Left ventricle myocardium superior (tissue), 1 donor: ENCODE results near the gene ANKAR. TPM values are rescaled to one million over a fixed set of nuclear protein-coding genes. Genes with fewer than 3 reads are reported as not detected.
"Not testable (repeated sequence)": the region's sequence is repeated elsewhere in the genome, so short reads cannot be mapped to it uniquely, and the experiment has no call there.

ENCODE experiments used
- ATAC-seq: fragments of 200-7000 bp; cut with Tn5 transposase; one replicate; pipeline ENCODE4 v1.9.1; 2020; ENCODE audit warnings: mild to moderate bottlenecking, moderate library complexity
- DNase-seq: peaks from one replicate; pipeline ENCODE4 v3.0.0-alpha.2; 2020
- intact Hi-C: fragments of 100-400 bp; cut with micrococcal nuclease; formaldehyde crosslinking; loops from one replicate; pipeline ENCODE4 v1.11.0; 2022
- total RNA-seq: library from RNA; stranded (reverse); fragmentation: NEBNext Ultra II Directional; extraction: Animal tissue kit (Norgen Biotek cat#: 25700); gene quantifications from one replicate; pipeline ENCODE4 v1.2.1, GENCODE V29; 2021
- donor health status: DM: no; HTN: yes; CAD: no; lungs with severe emphysema.

The ANKAR gene
- total RNA-seq, 1 donor from 2014 or later, result 8.8 TPM

DNA sequence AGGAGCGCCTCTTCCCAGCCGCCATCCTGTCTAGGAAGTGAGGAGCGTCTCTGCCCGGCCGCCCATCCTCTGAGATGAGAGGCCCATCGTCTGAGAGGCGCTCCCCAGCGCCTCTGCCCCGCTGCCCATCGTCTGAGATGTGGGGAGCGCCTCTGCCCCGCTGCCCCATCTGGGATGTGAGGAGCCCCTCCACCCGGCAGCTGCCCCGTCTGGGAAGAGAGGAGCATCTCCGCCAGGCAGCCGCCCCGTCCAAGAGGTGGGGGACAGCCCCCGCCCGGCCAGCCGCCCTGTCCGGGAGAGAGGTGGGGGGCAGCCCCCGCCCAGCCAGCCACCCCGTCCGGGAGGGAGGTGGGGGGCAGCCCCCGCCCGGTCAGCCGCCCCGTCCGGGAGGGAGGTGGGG is 21.0 kb upstream of the ANKAR start:
- DNase-seq, ATAC-seq, intact Hi-C loops: not testable (repeated sequence)

- intact Hi-C loops, result no loop called here
- ATAC-seq, result no peak
- no peak for DNase-seq
These were observed 19.8 kb upstream of the ANKAR start for GRCh38 chr2:189654641-189655040.

DNA sequence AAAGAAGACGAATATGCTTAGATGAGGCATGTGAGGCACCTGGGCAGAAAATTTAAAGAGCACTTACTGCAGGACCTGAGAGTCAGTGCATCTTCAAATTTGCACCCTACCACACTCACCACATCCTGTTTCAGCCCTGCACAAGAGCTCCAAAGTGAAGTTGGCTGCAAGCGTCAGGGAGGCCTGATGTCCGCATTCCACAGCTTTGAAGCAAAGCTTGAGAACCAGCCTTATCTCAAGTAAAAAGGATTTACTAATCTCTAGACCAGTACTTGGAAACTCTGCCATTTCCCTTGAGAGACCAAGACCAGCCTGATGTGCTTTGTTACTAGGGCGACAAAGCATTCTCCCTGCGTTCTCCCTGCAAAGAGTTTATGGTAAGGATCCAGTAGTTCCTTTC is 16.6 kb upstream of the ANKAR start:
- ATAC-seq (peak; percentile 30), DNase-seq (peak; percentile 43)
- intact Hi-C loops, result no loop called here

DNA sequence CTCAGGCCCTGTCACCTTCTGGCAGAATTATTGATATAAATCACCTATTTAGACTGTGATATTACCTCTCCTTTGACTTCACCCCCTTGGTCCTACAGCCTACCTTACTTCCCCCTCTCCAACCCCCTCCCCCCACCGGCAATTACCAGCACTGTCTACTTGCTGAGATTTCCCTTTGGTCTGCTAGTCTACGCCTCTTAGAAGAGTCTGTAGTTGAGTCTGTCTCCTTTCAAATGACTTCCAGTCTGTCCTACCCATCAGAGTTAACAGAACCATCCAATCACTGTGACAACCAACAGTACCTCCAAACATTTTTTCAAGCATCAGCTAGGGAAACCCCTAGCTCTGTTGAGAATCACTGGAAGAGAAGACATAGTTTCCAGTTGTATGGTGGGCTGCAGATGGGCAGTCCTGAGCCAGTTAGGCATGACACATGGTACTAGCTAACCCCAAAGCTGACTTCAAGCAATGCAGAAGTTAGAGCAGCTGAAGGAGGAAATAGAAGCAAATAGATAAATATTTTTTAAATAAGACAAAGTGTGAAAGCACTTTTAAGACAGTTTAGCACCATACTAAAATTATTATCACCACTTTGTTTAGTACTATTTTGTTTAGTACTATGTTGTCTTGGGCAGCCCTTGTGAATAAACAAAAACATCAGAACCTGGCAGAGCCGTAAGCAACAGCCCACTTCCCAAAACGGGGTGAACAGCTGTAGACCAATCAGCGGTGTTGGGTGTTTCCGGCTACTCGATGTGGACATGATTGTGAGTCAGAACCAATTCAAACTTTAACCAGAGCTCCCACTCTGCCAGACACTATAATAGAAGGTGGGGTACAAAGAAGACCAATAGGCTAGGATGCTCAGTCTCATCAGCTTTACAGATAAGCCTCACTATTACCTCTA is 15.9 kb upstream of the ANKAR start:
- DNase-seq, result no peak
- intact Hi-C loops, result no loop called here
- ATAC-seq, result no peak

DNA sequence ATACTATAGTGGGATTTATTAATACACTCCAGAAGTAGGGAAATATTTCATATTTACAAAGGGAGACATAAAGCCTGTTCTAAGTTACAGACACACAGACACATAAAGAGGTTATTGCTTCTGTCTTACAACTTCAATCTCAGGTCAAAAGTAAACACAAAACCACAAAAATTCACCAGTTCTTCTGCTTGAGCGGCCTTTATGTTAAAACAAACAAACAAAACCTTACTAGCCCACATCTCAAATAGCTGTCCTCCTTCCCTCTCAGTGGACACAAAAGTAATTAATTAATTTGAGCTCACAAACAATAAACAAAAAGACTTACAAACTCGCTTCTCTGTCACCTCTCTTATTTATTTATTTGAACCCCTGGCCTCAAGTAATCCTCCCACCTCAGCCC is 14.7 kb upstream of the ANKAR start:
- no peak for DNase-seq

GRCh38 chr2:189660803-189661147 is 13.7 kb upstream of the ANKAR start:
- DNase-seq (no peak), ATAC-seq (no peak)
- intact Hi-C loops, result loop anchor here (5.0 kb wide), 1 partner anchor 37 kb away; no protein-coding TSS in a partner anchor

More for the DNA sequence above, 14.7 kb upstream of the ANKAR start:
- intact Hi-C loops, result loop anchor here (5.0 kb wide), 1 partner anchor 38 kb away; no protein-coding TSS in a partner anchor
- ATAC-seq, result no peak

DNA sequence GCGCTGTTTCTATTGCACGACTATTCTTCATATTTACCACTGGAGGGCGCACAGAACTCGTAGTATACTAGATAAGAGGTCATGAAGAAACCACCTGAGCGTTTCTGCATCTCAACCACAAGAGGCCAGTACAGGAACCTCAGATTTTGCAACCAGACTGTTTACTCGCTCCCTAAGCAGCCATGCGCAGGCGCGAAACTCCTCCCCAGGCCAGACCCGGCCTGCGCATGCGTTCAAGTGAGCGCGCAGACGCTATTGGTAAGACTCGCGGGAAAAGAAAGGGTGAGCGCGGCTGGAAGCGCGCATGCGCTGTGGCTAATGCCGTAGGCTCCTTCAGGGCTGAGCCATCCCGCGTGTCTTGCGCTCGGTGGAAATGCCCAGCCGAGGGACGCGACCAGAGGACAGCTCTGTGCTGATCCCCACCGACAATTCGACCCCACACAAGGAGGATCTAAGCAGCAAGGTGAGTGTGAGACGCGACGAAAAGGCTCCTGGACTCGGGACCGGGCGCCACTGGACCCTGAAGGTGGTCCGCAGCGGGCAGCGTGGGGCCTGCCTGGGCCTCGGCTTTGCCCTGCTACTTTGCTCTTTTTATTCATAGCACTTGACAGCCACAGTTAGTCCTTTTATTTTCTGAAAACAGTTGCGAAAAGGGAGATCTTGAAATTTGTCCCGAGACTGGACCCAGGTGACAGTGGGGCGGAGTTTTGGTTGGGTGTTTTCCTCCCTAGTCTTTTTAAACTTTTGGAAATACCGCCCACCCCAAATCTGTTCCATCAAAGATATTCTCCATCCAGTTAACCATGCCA is 13.1 kb upstream of the ANKAR start, which contains the start of gene ASNSD1:
Gene ASNSD1 (plus strand): TSS at position 312 of the 809 bp plus-strand sequence. CDS start 4,674 bp downstream, outside the sequence.
- intact Hi-C loops, result loop anchor here (5.0 kb wide), 1 partner anchor 36 kb away; no protein-coding TSS in a partner anchor
- ATAC-seq, result peak; percentile 95
- DNase-seq, result peak; percentile 100

DNA sequence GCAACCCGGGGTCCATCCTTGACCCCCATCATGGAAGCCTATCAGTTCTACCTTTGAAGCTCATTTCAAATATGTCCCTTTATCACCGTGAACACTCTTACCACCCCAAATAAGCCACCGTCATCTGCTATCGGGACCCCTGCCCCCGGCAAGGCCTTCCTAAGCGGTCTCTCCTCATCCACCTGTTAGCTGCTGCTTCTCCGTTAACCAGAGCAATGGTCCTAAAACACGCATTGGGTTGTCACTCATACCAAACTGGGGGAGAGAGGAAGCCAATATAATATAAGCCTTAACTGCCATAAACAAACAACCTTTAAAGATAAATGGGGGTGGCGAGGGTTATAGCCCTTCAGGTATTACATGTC is 12.5 kb upstream of the ANKAR start:
- ATAC-seq (no peak), DNase-seq (no peak)
- intact Hi-C loops, result loop anchor here (5.0 kb wide), 1 partner anchor 35 kb away; no protein-coding TSS in a partner anchor

DNA sequence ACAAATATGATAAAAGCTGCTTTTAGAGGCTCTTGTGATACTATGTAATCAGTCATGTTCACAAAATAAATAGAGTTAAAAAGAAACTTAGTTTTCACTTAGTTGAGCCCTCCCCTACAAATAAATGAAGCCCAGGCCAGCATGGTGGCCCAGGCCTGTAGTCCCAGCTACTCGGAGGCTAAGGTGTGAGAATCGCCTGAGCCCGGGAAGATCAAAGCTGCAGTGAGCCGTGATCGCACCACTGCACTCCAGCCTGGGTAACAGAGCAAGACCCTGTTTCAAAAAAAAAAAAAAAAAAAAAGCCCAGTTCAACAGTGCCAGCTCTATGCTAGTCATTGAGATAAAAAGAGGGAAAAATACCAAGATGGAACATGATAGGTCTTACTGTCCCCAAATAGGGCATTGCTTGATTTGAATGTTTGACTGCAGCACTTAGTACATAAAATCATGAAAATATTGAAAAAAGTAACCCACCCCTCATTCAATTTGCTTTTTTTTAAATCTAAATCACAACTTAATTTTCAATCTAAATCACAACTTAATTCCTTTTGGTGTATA is 11.7 kb upstream of the ANKAR start:
- DNase-seq (no peak), ATAC-seq (no peak)
- intact Hi-C loops, result loop anchor here (5.0 kb wide), 1 partner anchor 35 kb away; no protein-coding TSS in a partner anchor

- DNase-seq, ATAC-seq: not testable (repeated sequence)
- intact Hi-C loops, result loop anchor here (5.0 kb wide), 1 partner anchor 34 kb away; no protein-coding TSS in a partner anchor
These were observed 11.2 kb upstream of the ANKAR start for GRCh38 chr2:189663319-189663718.

- intact Hi-C loops, result no loop called here
- ATAC-seq, result no peak
- no peak for DNase-seq
These were observed 4.6 kb upstream of the ANKAR start for GRCh38 chr2:189669913-189670312.

DNA sequence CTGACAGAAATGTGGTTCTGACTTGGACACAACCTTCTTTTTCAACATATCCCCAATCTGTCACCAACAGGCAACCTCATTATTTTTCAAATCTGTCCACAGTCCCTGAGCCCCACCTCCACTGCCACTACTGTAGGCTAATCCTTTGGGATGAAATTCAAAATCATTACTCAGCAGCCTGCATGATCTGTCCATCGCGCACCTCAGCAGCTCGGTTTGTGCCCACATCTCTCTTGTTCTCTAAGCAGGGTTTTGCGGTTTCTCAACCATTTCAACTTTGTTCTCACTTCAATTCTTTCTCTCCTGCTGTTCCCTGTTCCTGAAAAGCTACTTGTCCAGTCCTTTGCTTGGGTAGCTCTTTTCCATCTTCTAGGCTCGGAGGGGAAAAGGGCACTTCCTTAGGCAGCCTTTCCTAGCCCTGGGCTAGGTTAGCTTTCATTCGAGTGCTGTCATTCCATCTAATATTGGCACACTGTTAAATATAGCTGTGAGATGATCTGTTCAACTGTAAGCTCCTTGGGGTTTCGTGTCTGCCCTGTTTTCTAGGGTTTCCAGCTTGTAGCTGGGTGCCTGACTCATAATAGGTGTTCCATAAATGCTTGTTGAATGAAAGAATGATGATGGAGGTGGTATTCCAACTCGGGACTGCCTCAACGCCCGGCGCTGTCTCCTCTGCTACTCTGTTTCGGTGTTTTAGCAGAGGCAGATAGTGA is 653 bp upstream of the ANKAR start:
- no peak for DNase-seq
- intact Hi-C loops, result no loop called here
- ATAC-seq, result peak; percentile 13

- intact Hi-C loops, result no loop called here
- no peak for ATAC-seq
These were observed 2.0 kb downstream of the ANKAR start for GRCh38 chr2:189676471-189676870.

DNA sequence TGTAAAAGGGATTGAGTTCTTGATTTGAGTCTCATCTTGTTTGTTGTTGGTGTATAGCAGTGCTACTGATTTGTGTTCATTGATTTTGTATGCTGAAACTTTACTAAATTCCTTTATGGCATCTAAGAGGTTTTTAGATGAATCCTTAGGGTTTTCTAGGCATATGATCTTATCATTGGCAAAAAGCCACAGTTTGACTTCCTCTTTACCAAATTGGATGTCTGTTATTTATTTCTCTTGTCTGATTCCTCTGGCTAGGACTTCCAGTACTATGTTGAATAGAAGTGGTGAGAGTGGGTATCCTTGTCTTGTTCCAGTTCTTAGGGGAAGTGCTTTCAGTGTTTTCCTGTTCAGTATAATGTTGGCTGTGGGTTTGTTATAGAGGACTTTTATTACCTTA is 4.8 kb downstream of the ANKAR start:
- intact Hi-C loops, result no loop called here
- ATAC-seq (no peak), DNase-seq (no peak)

More at GRCh38 chr2:189676471-189676870, 2.0 kb downstream of the ANKAR start:
- no peak for DNase-seq

DNA sequence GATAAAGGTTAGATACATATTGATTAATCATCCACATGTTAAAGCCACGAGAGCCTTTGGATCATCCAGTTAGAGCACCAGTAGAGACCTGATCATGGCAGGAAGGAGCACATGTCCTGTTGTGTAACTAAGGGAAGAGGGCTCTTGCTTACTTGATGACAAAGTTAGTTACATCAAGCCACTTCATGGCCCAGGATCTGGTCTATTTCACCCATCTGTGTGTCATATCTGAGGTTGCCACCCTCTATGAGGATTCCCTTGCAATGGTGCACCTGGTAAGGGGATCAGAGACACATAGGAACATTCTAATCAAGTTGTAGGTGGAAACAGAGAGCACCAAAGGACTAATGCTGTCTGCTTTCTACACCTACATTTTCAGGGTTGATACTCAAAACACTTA is 6.7 kb downstream of the ANKAR start:
- DNase-seq (no peak), ATAC-seq (no peak)
- intact Hi-C loops, result no loop called here

- ATAC-seq (no peak), DNase-seq (no peak)
- intact Hi-C loops, result no loop called here
These were observed 7.4 kb downstream of the ANKAR start for GRCh38 chr2:189681903-189682302.

GRCh38 chr2:189683348-189683747 is 8.9 kb downstream of the ANKAR start:
- peak; percentile 32 for ATAC-seq
- intact Hi-C loops, result no loop called here
- no peak for DNase-seq

DNA sequence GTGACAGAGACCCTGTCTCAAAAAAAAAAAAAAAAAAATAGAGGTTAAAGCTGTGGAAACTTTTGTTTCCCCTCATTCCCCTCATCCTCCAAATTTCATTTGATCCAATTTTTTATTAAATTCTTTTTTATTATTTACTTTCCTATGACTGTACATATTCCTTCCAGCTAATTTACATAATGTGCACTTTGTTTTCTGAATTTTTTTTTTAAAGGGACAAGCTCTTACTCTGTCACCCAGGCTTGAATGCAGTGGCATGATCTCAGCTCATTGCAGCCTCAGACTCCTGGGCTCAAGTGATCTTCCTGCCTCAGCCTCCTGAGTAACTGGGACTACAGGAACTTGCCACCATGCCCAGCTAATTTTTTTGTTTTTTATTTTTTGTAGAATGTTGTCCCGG is 10.3 kb downstream of the ANKAR start:
- intact Hi-C loops, result no loop called here
- no peak for DNase-seq
- ATAC-seq, result no peak
